ENCODE measurements around the gene BLID. TPM values are rescaled to one million over a fixed set of nuclear protein-coding genes. Genes with fewer than 3 reads are reported as not detected.

The BLID gene
- total RNA-seq, 1 donor from 2014 or later: not detected

DNA sequence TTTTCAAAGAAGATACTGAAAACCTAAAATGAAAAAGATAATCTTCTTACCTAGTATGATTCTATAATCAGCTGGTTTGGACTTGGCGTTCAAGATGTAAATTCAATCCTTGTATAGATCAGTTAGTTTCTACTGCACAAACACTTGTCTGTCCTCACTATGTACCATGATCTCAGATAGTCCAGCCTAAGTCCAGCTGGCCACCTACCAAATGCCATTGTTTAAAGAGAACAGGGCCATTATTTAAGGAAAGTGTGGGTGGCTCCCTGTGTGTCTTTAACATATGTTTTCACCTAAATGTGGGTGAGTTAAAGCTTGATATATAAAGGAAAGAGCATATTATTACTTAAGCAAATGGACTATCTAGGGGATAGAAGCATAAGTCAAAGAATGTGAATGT, 38.6 kb downstream of the BLID start:
- H3K27me3 Mint-ChIP-seq (ENCODE audit: insufficient read depth, low read depth): peaks cover 1% of the 10 kb centered on the region

DNA sequence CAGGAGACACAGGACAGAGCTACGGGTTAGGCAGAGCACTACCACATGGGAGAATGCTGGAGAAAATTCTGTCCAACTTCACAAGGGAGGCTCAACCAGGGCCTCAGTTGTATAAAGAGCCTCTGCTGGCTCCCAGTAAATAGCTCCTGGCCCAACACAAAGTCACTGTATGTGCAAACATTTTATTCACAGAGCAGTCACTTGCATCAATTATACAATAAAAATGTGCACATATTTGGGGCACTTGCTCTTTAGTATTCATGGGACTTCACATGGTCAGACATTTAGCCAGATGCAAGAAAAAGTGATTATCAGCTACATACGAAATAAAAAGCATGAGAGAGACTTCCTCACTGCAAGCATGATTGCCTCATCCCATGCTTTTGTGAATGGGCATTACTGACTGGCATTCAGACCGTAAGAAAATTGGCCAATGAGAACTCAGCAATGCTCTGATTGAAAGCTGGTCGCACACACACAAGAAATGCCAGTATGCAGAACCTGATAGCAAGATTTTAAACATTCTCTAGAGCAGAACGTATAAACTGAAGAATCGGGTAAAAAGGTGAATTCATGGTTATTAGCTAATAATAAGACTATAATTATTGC, 39.4 kb downstream of the BLID start:
- H3K9me3 Mint-ChIP-seq: no peaks in the 10 kb centered on the region
- no peaks in the 10 kb centered on the region for H4K20me1 ChIP-seq (ENCODE audit: low read depth)
- no peaks in the 10 kb centered on the region for H3K79me2 ChIP-seq (ENCODE audit: low read depth)
- no peak overlapping the region for H3K9ac ChIP-seq
- H3K36me3 ChIP-seq: no peaks in the 10 kb centered on the region
- TF ChIP-seq EZH2 (IDR thresholded peaks at IDR 0.05) (no peak), EZH2phosphoT487 (IDR thresholded peaks at IDR 0.05) (no peak)
- TF ChIP-seq, protein P1, sequence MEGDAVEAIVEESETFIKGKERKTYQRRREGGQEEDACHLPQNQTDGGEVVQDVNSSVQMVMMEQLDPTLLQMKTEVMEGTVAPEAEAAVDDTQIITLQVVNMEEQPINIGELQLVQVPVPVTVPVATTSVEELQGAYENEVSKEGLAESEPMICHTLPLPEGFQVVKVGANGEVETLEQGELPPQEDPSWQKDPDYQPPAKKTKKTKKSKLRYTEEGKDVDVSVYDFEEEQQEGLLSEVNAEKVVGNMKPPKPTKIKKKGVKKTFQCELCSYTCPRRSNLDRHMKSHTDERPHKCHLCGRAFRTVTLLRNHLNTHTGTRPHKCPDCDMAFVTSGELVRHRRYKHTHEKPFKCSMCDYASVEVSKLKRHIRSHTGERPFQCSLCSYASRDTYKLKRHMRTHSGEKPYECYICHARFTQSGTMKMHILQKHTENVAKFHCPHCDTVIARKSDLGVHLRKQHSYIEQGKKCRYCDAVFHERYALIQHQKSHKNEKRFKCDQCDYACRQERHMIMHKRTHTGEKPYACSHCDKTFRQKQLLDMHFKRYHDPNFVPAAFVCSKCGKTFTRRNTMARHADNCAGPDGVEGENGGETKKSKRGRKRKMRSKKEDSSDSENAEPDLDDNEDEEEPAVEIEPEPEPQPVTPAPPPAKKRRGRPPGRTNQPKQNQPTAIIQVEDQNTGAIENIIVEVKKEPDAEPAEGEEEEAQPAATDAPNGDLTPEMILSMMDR (IDR thresholded peaks at IDR 0.05): no peak
- H3K4me1 Mint-ChIP-seq: peaks cover 12% of the 10 kb centered on the region
- no peaks in the 10 kb centered on the region for H3F3A ChIP-seq (ENCODE audit: low read depth)
- H3K36me3 Mint-ChIP-seq: no peaks in the 10 kb centered on the region
- H3K4me3 Mint-ChIP-seq: no peak overlapping the region
- peaks cover 10% of the 10 kb centered on the region for H3K4me1 ChIP-seq
- no peak for DNase-seq (ENCODE audit: low spot score)
- no peak overlapping the region for H3K4me3 ChIP-seq
- H3K9me3 ChIP-seq (ENCODE audit: low read depth): no peaks in the 10 kb centered on the region
- no peaks in the 10 kb centered on the region for H3K27me3 ChIP-seq
- no peak overlapping the region for H3K27ac Mint-ChIP-seq
- H2AFZ ChIP-seq (replicated peaks): no peak overlapping the region
- peaks cover 2% of the 10 kb centered on the region for H3K27me3 Mint-ChIP-seq (ENCODE audit: insufficient read depth, low read depth)
- H3K27ac ChIP-seq: no peak overlapping the region
- no peak overlapping the region for H3K4me2 ChIP-seq

More for the DNA sequence above, 38.6 kb downstream of the BLID start:
- no peak overlapping the region for H3K27ac ChIP-seq
- TF ChIP-seq, protein P1 (IDR thresholded peaks at IDR 0.05): no peak
- TF ChIP-seq EZH2 (IDR thresholded peaks at IDR 0.05) (no peak), EZH2phosphoT487 (IDR thresholded peaks at IDR 0.05) (no peak)
- H3F3A ChIP-seq (ENCODE audit: low read depth): no peaks in the 10 kb centered on the region
- H3K4me3 ChIP-seq: no peak overlapping the region
- no peak overlapping the region for H3K4me3 Mint-ChIP-seq
- H3K27me3 ChIP-seq: no peaks in the 10 kb centered on the region
- H3K79me2 ChIP-seq (ENCODE audit: low read depth): no peaks in the 10 kb centered on the region
- no peak overlapping the region for H3K27ac Mint-ChIP-seq
- no peaks in the 10 kb centered on the region for H3K9me3 ChIP-seq (ENCODE audit: low read depth)
- H3K9ac ChIP-seq: no peak overlapping the region
- peaks cover 4% of the 10 kb centered on the region for H3K4me1 Mint-ChIP-seq
- no peak overlapping the region for H2AFZ ChIP-seq (replicated peaks)
- H3K4me1 ChIP-seq: peaks cover 10% of the 10 kb centered on the region
- no peaks in the 10 kb centered on the region for H3K9me3 Mint-ChIP-seq
- no peak overlapping the region for H3K4me2 ChIP-seq
- no peaks in the 10 kb centered on the region for H3K36me3 Mint-ChIP-seq
- no peaks in the 10 kb centered on the region for H3K36me3 ChIP-seq
- no peak for DNase-seq (ENCODE audit: low spot score)
- H4K20me1 ChIP-seq (ENCODE audit: low read depth): no peaks in the 10 kb centered on the region

DNA sequence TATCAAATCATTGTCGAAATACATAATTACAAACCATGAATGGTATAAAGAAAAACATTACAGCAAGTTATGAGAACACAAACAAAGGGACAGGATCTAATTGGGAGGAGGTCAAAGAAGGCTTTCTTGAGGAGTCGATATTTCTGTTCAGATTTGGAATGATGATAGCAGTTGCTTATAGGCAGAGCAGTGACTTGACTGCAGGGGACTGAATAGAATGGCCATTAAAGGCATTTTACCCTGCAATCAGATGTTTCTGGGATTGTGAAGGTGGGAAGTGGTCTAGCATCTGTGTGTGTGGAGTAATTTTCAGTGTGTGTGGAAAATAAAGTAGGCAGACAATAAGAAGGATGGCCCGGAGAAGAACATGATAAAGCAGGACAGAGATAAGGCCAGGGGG, 41.0 kb downstream of the BLID start:
- peaks cover 28% of the 10 kb centered on the region for H3K4me1 Mint-ChIP-seq
- no peak overlapping the region for H3K4me3 Mint-ChIP-seq
- Histone ChIP-seq H3F3A (ENCODE audit: low read depth) (peaks cover 4% of the 10 kb centered on the region), H3K36me3 (no peaks in the 10 kb centered on the region), H2AFZ (replicated peaks) (no peak overlapping the region), H3K4me3 (no peak overlapping the region), H3K27me3 (no peaks in the 10 kb centered on the region), H3K4me2 (no peak overlapping the region), H3K79me2 (ENCODE audit: low read depth) (no peaks in the 10 kb centered on the region), H3K9me3 (ENCODE audit: low read depth) (no peaks in the 10 kb centered on the region), H3K9ac (no peak overlapping the region), H3K27ac (no peak overlapping the region), H3K4me1 (peaks cover 9% of the 10 kb centered on the region), H4K20me1 (ENCODE audit: low read depth) (no peaks in the 10 kb centered on the region)
- no peak overlapping the region for H3K27ac Mint-ChIP-seq
- no peaks in the 10 kb centered on the region for H3K9me3 Mint-ChIP-seq
- H3K27me3 Mint-ChIP-seq (ENCODE audit: insufficient read depth, low read depth): peaks cover 2% of the 10 kb centered on the region
- no peak for DNase-seq (ENCODE audit: low spot score)
- H3K36me3 Mint-ChIP-seq: no peaks in the 10 kb centered on the region
- no peak for TF ChIP-seq EZH2 (IDR thresholded peaks at IDR 0.05)
- TF ChIP-seq, protein P1 (IDR thresholded peaks at IDR 0.05): no peak
- TF ChIP-seq EZH2phosphoT487 (IDR thresholded peaks at IDR 0.05): no peak
